ENCODE results near the gene TMSB10.
A peak's percentile ranks its signal among the peaks of the same experiment; 100 is the strongest.
"Not testable (repeated sequence)": the region's sequence is repeated elsewhere in the genome, so short reads cannot be mapped to it uniquely, and the experiment has no call there.

The TMSB10 gene

DNA sequence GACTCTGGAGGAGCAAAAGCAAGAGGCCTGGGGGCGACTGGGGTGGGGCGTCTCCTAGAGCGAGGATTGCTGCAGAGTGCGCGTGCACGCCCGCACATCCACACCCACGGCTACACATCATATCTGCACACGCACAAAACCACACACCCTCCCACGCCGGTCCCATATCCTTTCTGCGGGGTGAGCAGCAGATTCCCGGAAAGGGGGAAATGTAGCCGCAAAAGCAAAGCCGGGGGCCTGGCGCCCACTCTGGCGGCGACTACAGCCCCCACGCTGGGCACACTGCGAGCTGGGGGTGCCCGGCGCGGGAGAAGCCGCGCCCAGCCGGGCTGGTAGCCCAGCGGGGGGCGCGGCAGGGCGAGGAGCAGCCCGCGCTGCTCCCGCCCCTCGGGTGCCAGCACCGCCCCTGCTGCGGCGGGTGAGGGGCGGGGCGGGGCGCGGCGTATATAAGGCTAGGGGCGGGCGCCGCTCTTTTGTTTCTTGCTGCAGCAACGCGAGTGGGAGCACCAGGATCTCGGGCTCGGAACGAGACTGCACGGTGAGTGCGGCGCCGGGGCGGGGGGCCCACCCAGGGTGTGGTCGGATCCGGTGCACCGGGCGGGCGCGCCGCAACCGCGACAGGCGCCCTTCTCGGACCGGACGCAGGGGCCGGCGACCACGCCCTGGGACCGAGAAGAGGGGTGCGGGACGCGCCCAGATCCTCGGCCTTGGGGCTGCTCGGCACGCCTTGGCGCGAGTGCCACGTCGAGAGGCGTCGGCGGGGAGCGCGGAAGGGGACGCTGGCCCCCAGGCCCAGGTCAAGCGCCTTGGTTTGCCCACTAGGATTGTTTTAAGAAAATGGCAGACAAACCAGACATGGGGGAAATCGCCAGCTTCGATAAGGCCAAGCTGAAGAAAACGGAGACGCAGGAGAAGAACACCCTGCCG, at the start of gene TMSB10:
Gene TMSB10 (plus strand): TSS at position 476 of the 927 bp plus-strand sequence.
- DNase-seq, result peak; percentile 84

DNA sequence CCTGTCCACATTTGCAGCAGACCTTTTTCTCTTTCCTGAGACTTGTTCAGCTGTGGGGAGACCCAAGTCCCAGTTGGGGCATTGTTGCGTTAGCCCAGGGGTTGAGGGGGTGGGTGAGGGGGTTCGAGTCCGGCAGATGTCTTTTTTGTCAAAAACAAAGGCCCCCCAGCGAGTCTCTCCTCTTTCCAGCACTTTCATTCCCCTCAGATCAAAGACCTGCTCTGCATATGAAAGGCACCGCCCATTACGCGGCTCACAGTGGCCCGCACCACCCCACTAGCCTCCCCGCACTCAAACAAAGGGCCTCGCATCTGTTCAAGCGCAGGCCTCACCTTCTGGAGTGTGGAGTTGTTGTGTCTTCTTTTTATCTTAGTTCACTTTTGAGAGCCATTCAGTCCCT, 49.7 kb upstream of the TMSB10 start:
- no peak for DNase-seq

DNA sequence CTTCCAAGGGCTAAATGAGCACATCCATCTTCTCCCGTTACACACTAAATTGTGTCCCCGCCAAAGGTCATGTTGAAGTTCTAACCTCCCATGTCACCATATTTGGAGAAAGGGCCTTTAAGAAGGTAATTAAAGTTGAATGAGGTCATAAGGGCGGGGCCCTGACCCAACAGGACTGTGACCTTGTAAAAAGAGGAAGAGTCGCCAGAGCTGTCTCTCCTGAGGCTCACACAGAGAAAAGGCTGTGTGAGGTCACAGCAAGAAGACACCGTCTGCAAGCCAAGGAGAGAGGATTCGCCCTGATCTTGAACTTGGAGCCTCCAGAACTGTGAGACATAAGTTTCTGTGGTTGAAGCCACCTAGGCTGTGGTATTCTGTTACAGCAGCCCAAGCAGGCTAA, 48.7 kb upstream of the TMSB10 start:
- no peak for DNase-seq

DNA sequence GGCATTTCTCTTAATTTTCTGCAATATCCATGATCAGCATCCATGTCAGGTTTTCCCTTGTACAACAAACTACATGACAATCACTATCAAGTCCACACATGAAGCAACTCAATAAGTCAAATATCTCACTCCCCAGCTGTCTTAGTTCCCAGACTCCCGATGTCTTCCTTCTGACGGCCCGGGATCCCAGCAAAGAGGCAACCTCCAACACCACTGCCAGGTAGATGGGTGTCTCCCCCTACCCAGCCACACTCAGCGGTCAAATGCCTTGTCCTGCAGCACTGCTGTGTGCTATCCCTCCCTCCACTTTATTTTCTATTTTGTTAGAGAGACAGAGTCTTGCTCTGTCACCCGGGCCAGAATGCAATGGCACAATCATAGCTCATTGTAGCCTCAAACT, 47.9 kb upstream of the TMSB10 start:
- DNase-seq, result no peak

DNA sequence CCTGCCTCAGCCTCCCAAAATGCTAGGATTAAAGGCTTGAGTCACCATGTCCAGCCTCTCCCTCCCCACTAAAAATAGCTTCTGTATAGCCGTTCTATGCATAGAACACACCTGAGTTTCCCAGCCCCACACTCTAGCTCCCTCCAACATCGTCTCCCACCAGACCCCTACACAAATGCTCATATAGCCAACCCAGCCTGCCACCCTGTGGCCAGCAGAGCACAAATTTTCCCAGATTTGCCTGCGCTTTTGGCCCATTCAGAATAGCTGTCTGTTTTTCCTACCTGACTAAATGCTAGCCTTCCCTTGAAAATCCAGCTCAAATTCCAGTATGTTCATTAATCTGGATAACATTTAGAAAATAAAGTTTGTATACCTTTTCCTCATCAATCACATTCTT, 47.3 kb upstream of the TMSB10 start:
- no peak for DNase-seq

DNA sequence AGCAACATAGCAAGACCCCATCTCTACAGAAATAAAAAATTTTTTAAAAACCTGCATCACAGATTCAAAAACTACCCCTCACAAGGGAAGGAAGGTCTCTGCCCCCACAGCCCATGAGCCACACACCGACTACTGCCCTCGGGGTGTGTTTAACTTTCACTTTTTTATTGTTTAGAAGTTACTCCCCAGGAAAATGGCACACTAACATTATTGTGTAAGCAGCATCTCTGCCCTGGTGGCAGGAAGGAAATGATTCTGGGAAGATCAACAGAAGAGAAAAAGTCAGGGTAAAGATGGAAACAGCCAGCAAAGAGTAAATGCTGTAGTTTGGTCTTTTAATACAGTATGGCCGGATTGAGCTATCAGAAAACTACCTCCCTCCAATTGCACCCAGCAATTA, 46.5 kb upstream of the TMSB10 start:
- DNase-seq, result no peak

DNA sequence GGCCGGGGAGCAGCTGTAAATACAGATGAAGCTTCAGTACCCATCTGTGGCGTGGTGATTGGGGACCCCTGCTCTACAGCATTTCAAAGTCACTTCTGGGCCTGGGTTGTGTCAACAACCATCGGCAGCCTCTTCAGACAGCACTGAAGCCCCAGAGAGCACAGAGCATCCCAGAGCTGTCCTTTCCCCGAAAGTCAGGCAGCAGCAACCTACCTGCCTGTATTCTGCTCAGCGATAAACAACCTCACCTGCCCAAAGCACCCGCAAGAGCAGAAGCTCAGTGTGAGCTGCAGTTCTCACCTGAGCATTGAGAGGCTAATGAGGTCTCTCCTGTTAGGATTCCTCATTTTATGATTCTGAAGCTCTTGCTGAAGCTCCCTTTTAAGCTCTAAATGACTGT, 43.9 kb upstream of the TMSB10 start:
- DNase-seq, result no peak

DNA sequence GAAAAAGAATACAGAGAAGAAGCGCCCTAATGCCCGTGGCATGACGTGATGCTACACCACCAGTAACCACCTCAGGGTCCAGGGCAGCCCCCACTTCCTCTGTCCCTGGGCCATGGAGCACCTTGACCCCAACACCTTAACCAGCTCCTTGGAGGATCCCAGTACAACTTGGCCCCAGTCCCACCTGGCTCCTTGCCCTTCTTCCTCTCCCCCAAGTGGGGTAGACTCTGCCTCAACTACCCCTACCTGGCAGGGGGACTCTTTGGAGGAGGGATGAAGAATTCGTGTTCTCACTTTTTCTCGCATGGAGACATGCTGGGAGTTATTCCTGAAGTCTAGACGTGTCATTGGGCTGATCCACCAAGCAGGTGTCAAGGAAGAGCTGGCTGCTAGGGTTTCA, 43.5 kb upstream of the TMSB10 start:
- DNase-seq, result no peak

DNA sequence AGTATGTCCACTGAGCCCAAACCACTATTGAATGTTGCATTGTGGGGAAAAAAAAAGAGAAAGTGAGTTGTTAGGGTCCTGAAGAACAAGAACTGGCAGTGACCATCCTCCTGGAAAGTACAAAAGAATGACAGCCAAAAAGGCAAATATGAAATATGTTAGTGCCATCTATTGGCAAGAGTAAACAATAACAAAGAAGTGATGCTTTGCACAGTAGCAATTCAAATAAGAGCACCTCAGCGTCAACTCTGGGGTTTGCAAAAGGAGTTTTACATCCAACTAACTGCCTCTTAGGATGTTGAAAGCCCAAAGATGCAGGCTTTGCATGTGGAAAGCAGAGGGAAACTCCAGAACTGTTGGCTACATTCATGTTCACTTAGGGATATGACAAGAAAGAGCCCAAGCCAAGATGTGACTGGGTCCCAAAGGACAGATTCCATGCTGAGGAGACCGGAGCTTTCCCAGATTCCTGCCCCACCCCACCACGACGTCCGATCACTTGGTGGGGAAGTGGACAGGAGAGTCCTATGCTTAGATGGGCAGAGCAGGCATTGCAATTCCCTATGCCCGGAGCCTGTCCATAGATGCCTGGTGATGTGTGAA, 40.2 kb upstream of the TMSB10 start:
- DNase-seq, result peak; percentile 64

DNA sequence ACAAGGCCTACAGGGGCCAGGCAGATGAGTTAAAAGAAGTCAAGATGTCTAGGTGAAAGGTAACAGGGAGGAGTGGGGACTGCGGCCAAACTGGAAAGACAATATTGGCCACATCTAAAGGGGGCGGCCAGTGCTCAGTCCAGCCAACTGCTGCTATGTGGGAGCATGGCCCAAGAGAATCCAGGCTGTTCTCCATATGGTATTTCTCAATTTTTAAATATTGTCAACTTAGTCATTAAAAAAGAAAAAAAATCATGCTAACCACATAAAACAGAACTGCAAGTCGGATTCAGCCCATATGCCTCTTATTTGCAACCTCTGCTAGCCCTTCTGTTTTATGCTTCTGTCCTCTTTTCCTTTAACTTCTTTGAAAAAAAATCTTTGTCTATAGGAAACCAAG, 39.3 kb upstream of the TMSB10 start:
- peak; percentile 64 for DNase-seq

DNA sequence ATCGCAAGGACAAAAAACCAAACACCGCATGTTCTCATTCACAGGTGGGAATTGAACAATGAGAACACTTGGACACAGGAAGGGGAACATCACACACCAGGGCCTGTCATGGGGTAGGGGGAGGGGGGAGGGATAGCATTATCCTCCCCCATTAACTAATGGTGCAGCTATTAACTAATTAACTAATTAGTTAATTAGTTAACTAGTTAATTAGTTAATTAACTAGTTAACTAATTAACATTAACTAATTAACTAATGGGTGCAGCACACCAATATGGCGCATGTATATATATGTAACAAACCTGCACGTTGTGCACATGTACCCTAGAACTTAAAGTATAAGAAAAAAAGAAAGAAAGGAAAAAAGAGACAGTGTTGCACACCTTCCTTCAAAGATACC, 37.1 kb upstream of the TMSB10 start:
- not testable (repeated sequence) for DNase-seq

DNA sequence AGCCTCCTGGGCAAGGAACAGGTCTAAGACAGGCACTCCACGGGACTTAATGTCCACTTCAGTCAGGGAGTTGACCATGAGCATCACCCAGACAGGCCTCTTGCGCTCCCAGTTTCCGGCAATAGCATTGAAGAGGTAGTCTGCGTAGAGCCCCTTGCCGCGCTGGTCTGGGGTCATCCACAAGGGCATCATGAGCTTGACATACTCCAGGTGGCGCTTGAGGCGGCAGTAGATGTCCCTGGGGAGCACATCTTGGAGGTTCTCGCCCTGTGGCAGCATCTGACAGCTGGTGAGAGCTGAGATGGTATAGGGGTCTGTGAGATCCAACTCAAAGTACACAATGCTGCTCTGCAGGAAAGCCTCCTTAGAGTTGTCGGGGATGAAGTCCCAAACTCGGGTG, 35.1 kb upstream of the TMSB10 start:
- no peak for DNase-seq

DNA sequence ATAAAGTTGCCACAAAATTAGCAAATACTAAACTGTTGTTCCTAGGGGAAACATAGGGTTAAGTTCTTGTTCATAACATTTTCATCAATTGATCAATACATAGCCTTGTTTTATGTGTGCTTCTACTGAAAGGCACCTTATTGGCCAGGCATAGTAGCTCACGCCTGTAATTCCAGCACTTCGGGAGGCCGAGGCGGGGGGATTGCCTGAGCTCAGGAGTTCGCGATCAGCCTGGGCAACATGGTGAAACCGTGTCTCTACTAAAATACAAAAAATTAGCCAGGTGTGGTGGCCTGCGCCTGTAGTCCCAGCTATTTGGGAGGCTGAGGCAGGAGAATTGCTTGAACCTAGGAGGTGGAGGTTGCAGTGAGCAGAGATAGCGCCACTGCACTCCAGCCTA, 32.8 kb upstream of the TMSB10 start:
- not testable (repeated sequence) for DNase-seq

DNA sequence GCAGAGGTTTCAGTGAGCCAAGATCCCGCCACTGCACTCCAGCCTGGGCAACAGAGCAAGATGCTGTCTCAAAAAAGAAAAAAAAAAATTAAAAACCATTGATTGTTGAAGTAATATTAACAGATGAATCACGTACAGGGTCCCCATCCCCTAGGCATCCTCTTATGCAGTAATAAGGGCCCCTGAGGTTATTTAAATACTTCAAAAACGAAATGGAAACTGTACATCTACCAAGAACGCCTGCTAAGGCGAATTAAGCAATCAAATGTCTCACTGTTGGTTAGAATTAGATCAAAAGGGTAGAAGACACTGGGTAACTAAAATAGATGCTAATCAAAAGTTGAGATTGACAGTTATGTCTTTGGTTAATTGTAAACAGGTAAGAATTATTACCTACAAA, 32.1 kb upstream of the TMSB10 start:
- no peak for DNase-seq

DNA sequence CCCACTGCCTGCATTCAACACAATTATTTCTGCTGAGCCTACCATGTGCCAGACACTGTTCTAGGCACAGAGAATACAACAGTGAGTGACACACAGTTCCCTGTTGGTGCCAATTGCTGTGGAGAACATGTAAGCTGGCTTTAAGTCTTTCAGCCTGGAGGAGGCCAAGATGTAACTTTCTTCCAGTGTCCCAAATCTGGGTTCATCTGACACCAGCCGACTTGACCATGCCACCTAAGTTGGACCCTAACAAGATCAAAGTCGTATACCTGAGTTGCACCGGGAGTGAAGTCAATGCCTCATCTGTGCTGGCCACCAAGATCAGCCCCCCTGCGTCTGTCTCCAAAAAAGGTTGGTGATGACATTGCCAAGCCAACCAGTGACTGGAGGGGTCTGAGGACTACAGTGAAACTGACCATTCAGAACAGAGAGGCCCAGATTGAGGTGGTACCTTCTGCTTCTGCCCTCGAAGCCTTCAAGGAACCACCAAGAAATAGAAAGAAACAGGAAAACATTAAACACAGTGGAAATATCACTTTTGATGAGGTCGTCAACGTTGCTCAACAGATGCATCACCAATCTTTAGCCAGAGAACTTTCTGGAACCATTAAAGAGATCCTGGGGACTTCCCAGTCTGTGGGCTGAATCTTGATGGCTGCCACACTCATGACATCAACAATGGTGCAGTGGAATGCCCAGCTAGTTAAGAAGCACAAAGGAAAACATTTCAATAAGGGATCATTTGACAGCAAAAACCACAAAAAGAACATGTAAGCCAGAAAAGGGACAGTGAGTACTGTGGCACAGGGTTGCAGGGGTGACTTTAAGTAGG, 30.9 kb upstream of the TMSB10 start:
- DNase-seq, result no peak

DNA sequence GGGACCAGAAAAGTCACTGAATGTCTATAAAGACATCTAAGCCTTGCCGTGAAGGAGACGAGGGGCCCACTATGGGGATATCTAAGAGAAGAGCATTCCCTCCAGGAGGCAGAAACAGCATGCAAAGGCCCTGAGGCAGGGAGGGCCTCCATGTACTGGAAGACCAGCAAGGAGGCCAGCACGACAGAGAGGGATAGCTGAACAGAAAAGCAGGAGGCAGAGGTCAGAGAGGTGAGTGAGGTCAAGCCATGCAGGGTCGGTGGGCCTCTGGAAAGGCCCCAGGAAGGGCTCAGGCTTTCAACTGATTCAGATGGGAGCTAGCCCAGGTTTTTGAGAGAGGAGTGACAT, 30.3 kb upstream of the TMSB10 start:
- DNase-seq, result no peak

DNA sequence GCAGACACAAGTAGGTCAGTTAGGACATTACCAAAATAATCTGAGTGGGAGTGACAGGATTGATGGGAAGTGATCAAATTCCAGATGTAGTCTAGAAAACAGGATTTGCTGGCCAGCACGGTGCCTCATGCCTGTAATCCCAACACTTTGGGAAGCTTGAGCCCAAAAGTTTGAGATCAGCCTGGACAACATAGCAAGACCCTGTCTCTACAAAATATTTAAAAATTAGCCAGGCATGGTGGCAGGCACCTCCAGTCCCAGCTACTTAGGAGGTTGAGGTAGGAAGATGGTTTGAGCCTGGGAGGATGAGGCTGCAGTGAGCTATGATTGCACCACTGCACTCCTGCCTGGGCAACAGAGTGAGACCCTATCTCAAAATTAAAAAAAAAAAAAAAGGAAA, 29.8 kb upstream of the TMSB10 start:
- not testable (repeated sequence) for DNase-seq

DNA sequence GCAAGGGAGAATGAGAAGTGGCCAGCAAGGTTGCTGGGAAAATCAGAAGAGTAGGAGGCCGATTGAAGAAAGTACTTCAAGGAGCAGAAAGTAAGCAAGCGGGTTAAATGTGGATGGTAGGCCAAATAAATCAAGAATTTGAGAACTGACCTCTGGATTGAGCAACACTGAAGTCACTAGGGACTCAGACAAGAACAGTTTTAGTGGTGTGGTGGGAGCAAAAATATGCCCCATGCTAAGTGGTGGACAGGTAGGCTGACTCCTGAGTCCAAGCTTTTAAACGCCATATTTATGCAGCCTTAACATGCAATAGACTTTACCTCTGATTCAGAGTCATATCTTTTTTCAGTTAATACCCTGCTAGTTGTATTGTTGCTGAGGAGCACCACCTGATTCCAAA, 29.1 kb upstream of the TMSB10 start:
- no peak for DNase-seq

DNA sequence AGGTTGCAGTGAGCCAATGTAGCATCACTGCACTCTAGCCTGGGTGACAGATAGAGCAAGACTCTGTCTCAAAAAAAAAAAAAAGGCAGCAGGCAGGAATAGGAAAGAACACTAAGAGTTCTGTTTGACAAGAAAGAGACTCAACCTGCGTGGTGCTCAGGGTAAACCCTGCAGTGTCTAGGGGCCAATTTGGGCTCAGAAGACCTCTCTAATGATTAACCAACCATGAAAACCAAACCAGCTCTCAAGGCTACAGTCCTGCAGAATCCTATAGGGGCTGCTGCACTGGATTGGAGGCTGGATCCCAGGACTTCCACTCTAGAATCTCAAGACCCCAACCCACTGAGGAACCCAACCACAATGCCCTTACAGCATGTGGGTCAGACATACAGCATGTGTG, 27.0 kb upstream of the TMSB10 start:
- DNase-seq, result no peak

DNA sequence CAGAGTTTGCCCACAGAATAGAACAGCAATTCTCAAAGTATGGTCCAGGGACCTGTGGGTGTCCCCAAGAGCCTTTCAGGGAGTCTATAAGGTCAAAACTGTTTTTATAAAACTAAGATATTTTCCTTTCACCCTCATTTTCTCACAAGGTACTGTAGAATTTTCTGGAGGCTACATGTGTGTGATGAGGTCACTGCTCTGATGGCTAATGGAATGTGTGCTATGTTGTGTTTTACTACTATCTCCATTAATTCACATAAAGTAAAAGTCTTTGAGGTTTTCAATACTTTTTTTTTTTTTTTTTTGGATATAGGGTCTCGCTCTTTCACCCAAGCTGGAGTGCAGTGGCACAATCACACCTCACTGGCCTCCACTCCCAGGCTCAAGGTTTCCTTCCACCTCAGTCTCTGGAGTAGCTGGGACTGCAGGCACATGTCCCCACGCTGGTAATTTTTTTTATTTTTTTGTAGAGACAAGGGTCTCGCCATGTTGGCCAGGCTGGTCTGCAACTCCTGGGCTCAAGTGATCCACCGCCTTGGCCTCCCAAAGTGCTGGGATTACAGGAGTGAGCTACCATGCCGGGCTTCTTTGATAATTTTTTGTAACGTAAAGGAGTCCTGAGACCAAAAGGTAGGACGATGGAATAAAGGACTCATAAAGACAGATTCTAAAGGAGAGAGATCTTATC, 26.4 kb upstream of the TMSB10 start:
- DNase-seq, result no peak

DNA sequence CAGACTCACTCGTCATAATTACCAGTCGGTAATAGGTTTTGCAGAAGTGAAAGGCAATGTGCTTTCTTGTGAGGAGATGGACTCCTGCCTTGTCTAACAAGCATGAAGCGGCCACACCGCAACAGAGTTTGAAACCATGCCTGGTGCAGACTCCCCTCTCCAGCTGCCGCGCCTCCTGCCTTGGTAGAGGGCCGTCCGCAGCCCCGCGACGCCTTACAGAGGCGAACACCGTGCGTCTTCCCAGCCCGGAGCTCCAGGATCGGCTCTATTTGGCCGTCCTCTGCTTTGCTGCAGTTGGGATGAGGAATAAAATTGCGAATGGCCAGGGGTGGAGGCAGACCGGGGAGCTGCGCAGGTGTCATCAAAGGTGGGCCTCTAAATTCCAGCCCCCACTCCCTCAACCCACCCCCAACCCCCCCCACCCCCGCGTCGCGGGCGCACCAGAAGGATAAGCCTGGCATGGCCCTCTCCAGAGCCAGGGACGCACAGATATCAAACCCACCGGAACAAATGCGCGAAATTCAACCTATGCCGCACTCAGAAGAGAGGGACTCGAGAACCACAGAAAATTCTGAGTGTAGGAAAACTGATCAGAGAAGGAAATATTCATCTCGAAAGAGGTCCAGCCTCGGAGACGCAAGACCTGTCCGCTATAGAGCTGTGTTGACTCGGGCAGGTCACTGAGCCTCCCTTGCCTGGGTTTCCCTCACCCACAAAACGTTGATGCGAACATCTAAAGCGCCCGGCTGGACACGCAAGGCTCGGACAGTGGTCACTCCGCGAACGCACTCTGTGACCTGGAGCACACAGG, 25.7 kb upstream of the TMSB10 start:
- DNase-seq, result no peak

DNA sequence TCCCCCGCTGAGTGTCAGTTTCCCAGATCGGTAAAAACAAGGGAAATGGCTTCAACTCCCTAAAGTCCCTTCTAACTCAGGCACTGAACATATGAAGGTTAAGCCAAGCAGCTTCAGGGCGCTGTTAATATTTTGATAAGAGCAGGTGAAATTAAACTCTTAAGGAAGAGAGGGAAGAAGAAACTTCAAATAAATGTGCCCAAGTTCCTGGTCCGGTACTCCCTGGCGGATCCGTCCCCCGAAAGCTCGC, 25.1 kb upstream of the TMSB10 start:
- DNase-seq, result no peak
